ENCODE data around the gene SSBP3.

DNA sequence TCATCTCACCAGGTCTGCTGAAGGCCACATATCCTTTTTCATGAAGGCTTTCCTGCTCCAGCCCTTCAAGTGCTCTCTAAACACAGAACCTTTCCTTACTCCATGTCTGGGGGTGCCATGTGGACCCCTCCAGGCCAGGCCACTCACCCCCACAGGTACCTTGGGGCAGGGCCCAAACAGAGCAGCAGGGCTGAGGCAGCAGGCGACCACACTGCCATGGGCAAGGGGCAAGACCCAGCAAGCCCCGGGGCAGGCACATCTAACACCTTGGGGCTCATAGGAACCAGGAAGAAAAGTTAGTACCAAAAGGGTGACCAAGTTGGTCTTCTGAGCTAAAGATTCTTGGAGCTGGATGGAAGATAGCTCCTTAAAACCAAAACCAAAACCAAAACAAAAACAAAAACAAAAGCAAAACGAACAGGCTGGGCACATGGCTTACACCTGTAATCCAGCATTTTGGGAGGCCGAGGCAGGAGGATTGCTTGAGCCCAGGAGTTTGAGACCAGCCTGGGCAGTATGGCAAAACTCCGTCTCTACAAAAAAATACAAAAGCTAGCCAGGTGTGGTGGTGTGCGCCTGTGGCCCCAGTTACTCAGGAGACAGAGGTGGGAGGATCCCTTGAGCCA, 142.5 kb downstream of the SSBP3 start:
- TF ChIP-seq, protein P1, sequence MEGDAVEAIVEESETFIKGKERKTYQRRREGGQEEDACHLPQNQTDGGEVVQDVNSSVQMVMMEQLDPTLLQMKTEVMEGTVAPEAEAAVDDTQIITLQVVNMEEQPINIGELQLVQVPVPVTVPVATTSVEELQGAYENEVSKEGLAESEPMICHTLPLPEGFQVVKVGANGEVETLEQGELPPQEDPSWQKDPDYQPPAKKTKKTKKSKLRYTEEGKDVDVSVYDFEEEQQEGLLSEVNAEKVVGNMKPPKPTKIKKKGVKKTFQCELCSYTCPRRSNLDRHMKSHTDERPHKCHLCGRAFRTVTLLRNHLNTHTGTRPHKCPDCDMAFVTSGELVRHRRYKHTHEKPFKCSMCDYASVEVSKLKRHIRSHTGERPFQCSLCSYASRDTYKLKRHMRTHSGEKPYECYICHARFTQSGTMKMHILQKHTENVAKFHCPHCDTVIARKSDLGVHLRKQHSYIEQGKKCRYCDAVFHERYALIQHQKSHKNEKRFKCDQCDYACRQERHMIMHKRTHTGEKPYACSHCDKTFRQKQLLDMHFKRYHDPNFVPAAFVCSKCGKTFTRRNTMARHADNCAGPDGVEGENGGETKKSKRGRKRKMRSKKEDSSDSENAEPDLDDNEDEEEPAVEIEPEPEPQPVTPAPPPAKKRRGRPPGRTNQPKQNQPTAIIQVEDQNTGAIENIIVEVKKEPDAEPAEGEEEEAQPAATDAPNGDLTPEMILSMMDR (IDR thresholded peaks at IDR 0.05), result no peak
- TF ChIP-seq POLR2A (IDR thresholded peaks at IDR 0.05), result no peak
